NCI-H1694 (cell line): ENCODE data around the gene BCL2L1.
A peak's percentile ranks its signal among the peaks of the same experiment; 100 is the strongest.

Source experiments
- DNase-seq: peaks from one replicate; lab custom pipeline; 2025; lab: John Stamatoyannopoulos, UW

BCL2L1 gene

GRCh38 chr20:31723319-31724078 lies 831 bp upstream of the BCL2L1 start:
- peak; percentile 93 for DNase-seq

- no peak for DNase-seq
Measured at GRCh38 chr20:31723069-31723318, 326 bp upstream of the BCL2L1 start.

- no peak for DNase-seq
Measured at GRCh38 chr20:31721408-31722256, 1.0 kb downstream of the BCL2L1 start.

GRCh38 chr20:31720486-31721407 lies 1.9 kb downstream of the BCL2L1 start:
- no peak for DNase-seq

- no peak for DNase-seq
Measured at GRCh38 chr20:31719644-31720485, 2.8 kb downstream of the BCL2L1 start.

GRCh38 chr20:31718952-31719643 lies 3.6 kb downstream of the BCL2L1 start:
- DNase-seq = no peak

GRCh38 chr20:31717478-31718201 lies 5.0 kb downstream of the BCL2L1 start:
- DNase-seq = no peak

- DNase-seq = no peak
Measured at GRCh38 chr20:31716818-31717477, 5.7 kb downstream of the BCL2L1 start.

- no peak for DNase-seq
Measured at GRCh38 chr20:31716351-31716750, 6.3 kb downstream of the BCL2L1 start.

GRCh38 chr20:31715766-31716165 lies 6.9 kb downstream of the BCL2L1 start:
- DNase-seq = no peak

- no peak for DNase-seq
Measured at GRCh38 chr20:31713312-31714273, 9.1 kb downstream of the BCL2L1 start.

GRCh38 chr20:31712564-31713311 lies 9.9 kb downstream of the BCL2L1 start:
- no peak for DNase-seq

GRCh38 chr20:31712112-31712553 lies 10.5 kb downstream of the BCL2L1 start:
- peak; percentile 21 for DNase-seq

GRCh38 chr20:31711179-31712111 lies 11.2 kb downstream of the BCL2L1 start:
- no peak for DNase-seq

GRCh38 chr20:31710423-31711108 lies 12.1 kb downstream of the BCL2L1 start:
- peak; percentile 77 for DNase-seq

- DNase-seq = no peak
Measured at GRCh38 chr20:31709939-31710338, 12.7 kb downstream of the BCL2L1 start.
